ENCODE results near the gene ANKFN1.

GRCh38 chr17:56184650-56185049 is 31.4 kb downstream of the ANKFN1 start:
- TF ChIP-seq CTCF (IDR thresholded peaks at IDR 0.05; ENCODE audit: insufficient read depth, low read length, poor library complexity, severe bottlenecking) (no peak), EZH2phosphoT487 (conservative IDR thresholded peaks at IDR 0.05; ENCODE audit: low read length) (no peak)

Data from SU-DHL-6 (cell line).